ENCODE data around the gene SKI. TPM values are rescaled to one million over a fixed set of nuclear protein-coding genes. Genes with fewer than 3 reads are reported as not detected.

SKI gene
- total RNA-seq, 1 experiment from 2014 or later, result 89.5 TPM

- Histone ChIP-seq H3K56ac (ENCODE audit: insufficient read length, low read depth, low read length) (no peak overlapping the region), H4K8ac (replicated peaks; ENCODE audit: insufficient read length, low read depth, low read length) (no peak overlapping the region), H3K9me3 (ENCODE audit: control insufficient read depth, low read depth, low read length) (no peaks in the 10 kb centered on the region), H3K27ac (ENCODE audit: insufficient read length, low read depth, low read length) (peak overlapping the region; percentile 5), H4K20me1 (ENCODE audit: control insufficient read depth, insufficient read depth, insufficient read length) (no peaks in the 10 kb centered on the region), H2BK20ac (ENCODE audit: low read depth, low read length, poor library complexity, severe bottlenecking) (no peak overlapping the region), H3K4me1 (ENCODE audit: insufficient read depth, low read length) (no peaks in the 10 kb centered on the region), H3K23ac (ENCODE audit: insufficient read length, low read depth, low read length) (no peak overlapping the region), H4K91ac (ENCODE audit: insufficient read length, low read depth, low read length) (peak overlapping the region; percentile 77), H2BK12ac (ENCODE audit: insufficient read length, low read depth, low read length) (peak overlapping the region; percentile 68), H3K18ac (ENCODE audit: insufficient read length, low read depth, low read length) (peak overlapping the region; percentile 98), H2BK15ac (ENCODE audit: low read depth, low read length) (no peak overlapping the region), H3T11ph (ENCODE audit: low read length) (no peak overlapping the region), H4K5ac (ENCODE audit: insufficient read length, low read depth, low read length) (no peak overlapping the region), H3K79me2 (ENCODE audit: insufficient read depth, low read length) (no peaks in the 10 kb centered on the region), H2BK120ac (ENCODE audit: low read depth, low read length, poor library complexity, severe bottlenecking) (peak overlapping the region; percentile 87), H3K14ac (ENCODE audit: insufficient read depth, low read length) (peak overlapping the region; percentile 99), H3K79me1 (ENCODE audit: insufficient read depth, low read depth, low read length, poor library complexity, severe bottlenecking) (no peaks in the 10 kb centered on the region), H2AK5ac (ENCODE audit: insufficient read length, low read length) (no peak overlapping the region), H3K4me2 (ENCODE audit: insufficient read depth, insufficient read length, low read length) (peak overlapping the region; percentile 1), H2BK5ac (ENCODE audit: insufficient read length, low read length) (no peak overlapping the region), H3K27me3 (ENCODE audit: insufficient read depth, low read length) (no peaks in the 10 kb centered on the region), H3K4ac (ENCODE audit: low read depth, low read length) (peak overlapping the region; percentile 61), H2AFZ (ENCODE audit: low read length) (no peak overlapping the region), H3K23me2 (ENCODE audit: insufficient read length, low read depth, low read length, poor library complexity, severe bottlenecking) (no peaks in the 10 kb centered on the region), H3K9ac (ENCODE audit: extremely low read depth, insufficient read length, low read length) (peak overlapping the region; percentile 10)
- no peaks in the 10 kb centered on the region for H3K9me3 Mint-ChIP-seq
- peak overlapping the region; percentile 52 to 57; a peak in 4 of 5 replicates for H3K4me3 Mint-ChIP-seq
- peak overlapping the region; percentile 47 to 94 (median 88); a peak in 5 of 7 replicates for H3K27ac Mint-ChIP-seq
- no peaks in the 10 kb centered on the region; the same call in 1 of the 2 replicates for H3K27me3 Mint-ChIP-seq (ENCODE audit: low read depth)
- DNase-seq, result peak; percentile 95
- no peaks in the 10 kb centered on the region; a peak in 1 of 7 replicates for H3K36me3 Mint-ChIP-seq (ENCODE audit: insufficient read depth in 1 of 3, low read depth in 3 of 3)
- H3K4me1 Mint-ChIP-seq, result peaks cover 7 to 21% of the 10 kb centered on the region in 2 experiments
- WGBS (ENCODE audit: extremely low coverage, insufficient read length, low lambda C conversion rate), result no CpG with 5 or more reads among the region's 49 CpGs
- TF ChIP-seq CTCF (conservative IDR thresholded peaks at IDR 0.05), result peak; percentile 24; the same call in 2 of the 3 replicates
Observed at GRCh38 chr1:2212532-2213491, 15.3 kb upstream of the SKI start.
